HG03469 (cell line): ENCODE results near the gene TOR1AIP2.

Source experiments
- ATAC-seq: cut with Tn5 transposase; IDR thresholded peaks from one replicate; pipeline ENCODE4 v1.9.1; 2021; ENCODE audit warnings: mild to moderate bottlenecking, moderate library complexity, moderate number of reproducible peaks; ENCODE audit not compliant: unreplicated experiment

TOR1AIP2 gene

GRCh38 chr1:179826626-179827280, 50.9 kb downstream of the TOR1AIP2 start:
- ATAC-seq = no peak

- ATAC-seq = no peak
Observed at GRCh38 chr1:179825798-179826460, 51.7 kb downstream of the TOR1AIP2 start.

DNA sequence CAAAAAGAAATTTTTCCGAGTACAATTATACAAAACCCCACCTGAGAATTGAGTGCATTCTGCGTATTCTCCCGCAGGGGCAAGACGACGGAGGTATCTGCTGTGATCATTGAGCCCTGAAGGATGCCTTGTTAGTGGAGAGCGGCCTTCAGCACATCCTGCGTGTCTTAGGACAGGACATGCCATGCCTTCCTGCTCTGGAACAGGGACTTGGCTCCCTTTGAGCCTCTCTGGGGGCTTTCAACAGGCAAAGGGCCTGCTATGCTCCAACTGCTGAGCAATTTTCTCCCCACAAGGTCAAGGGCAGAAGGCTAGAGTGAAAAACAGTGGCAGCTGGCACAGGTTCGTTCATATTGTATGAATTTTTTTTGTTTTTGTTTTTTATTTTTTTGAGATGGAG, 52.4 kb downstream of the TOR1AIP2 start:
- no peak for ATAC-seq

- ATAC-seq = no peak
Observed at GRCh38 chr1:179824265-179824664, 53.3 kb downstream of the TOR1AIP2 start.

GRCh38 chr1:179823693-179824092, 53.9 kb downstream of the TOR1AIP2 start:
- ATAC-seq = no peak

GRCh38 chr1:179822065-179822464, 55.5 kb downstream of the TOR1AIP2 start:
- ATAC-seq = no peak

DNA sequence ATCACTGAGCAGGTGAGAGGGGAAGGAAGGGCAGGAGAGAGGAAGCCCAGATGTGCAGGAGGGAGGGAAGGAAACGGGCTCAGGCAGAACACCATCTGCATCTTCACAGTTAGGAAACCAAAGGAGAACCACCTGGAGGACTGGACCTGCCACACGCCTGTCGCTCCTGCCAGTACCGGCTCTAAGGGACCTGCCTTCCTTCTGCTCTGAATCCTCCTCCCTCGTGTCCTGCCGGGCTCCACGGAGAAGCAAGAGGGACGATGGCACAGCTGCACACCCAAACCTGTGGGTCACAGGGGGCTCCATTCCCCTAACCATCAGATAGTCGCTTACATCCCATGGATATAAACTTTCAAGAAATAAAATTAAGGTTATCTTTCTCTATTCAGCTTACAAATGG, 56.1 kb downstream of the TOR1AIP2 start:
- no peak for ATAC-seq

DNA sequence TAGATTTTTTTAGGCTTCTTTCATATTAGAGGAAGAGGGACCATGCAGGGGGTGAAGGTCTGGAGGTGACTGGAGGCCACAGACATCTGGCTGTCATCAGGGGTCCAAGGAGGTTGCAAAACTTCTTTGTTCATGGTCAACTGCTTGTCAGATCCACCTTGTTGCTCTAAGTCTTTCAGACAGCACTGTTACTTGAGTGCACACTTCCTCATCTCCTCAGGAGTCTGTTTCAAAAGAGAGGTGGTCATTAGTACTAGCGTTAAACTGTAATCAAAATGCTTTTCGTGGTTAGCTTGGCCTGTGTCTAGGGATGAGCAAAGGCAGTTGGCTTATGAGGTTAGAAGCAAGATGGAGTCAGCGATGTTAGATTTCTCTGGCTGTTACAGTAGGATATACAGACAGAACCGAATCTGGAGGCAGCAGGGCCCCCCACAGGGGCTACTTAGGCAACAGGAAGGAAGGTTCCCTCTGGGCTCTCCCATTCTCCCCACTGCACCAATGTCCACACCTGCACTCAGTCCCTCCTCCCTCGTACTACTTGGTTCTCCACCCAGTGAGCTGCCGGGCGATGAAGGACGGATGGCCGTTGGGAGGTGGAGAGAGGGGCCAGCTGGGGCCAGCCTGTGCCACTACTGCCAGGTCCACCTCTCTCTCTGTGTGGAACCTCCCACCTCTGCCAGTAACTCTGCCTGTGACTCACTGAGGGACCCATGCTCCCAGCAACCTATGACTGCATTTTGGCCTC, 57.2 kb downstream of the TOR1AIP2 start:
- ATAC-seq = no peak

- ATAC-seq = no peak
Observed at GRCh38 chr1:179818743-179819173, 58.8 kb downstream of the TOR1AIP2 start.

GRCh38 chr1:179818260-179818659, 59.3 kb downstream of the TOR1AIP2 start:
- ATAC-seq = no peak

DNA sequence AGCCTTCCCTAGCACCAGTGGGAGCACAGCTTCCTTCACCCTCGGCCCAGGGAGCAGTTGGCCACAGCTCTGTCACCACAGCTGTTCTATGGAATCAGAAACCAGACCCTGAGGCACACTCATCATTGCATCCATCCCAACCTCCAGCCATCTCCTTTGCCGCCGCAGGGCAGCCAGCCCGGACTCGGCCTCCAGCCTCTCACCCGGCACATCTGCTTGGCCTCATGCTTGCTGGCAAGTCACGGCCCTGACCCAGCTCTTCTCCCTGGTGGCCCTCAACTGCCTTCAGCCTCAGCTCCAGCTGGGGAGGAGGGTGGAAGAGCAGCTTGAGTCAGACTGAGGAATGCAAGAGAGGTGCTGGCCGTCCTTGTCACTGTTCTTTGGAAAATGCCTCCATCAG, 59.8 kb downstream of the TOR1AIP2 start:
- ATAC-seq = no peak

DNA sequence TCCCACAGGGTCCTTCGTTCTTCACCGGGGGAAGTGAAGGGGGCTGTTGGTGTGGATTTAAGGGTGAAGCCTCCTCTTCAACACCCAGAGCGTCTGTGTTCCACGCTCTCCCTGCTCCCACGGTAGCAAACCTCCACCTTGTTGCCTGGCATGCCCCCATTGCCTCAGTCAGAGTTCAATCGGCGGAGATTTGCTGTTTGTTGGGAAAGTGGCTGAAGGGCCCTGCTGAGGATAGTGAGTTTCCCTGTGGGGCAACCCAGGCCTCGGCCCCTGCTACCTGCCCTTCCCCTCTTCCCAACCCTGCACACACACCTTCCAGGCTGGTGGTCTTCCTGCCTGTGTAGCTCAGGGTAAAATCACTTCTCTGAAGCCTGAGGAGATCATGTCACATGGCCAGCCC, 60.5 kb downstream of the TOR1AIP2 start:
- ATAC-seq = no peak

DNA sequence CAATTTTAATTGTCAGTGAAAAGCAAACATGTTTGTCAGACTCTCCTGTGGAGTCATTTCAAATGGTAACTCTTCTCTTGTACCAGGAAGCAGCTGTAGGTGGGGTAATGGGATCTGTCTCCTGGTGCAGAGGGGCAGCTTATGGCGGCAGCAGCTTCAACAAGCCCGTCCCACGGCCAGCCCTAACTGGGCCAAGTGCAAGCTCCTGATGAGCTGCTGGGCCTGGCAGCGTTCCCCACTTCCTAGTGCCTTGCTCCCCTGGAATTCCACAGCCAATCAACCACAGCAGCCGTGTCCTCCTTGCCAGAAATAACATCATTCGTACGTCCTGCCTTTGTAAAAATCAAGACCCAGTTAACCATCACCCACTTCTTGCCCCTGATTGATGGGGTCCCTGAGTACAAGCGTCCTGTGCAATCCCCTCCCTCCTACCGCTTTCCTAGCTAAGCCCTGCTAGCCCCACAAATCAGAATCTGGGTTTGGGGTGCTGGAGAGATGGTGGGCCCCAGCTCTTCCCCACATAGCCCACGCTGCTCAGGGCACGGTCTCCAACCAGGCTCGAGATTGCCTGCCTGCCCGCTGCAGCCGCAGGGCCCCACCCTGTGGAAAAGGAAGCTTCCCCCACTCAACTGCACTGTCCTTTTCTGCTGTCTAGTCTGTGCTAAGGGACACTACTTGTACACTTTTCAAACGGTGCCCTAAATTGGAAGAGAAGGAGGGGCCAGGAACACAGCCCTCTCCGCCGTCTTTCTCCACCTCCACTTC, 61.2 kb downstream of the TOR1AIP2 start:
- no peak for ATAC-seq

- ATAC-seq = no peak
Observed at GRCh38 chr1:179815641-179816040, 62.0 kb downstream of the TOR1AIP2 start.

DNA sequence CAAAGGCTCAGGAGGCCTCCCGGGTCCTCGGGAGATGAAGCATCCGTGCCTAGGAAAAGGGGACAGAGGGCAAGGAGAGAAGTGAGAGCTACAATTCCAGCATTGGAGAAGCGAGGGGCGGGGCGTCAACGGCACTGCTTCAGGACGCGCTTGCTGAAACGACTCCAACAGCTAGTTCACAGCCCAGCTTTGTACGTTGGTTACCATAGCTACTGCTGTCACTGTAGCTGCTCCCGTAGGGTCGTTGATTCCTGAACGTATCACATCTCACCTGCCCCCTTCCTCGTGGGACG, 63.1 kb downstream of the TOR1AIP2 start:
- ATAC-seq = no peak

- ATAC-seq = no peak
Observed at GRCh38 chr1:179813626-179814545, 63.7 kb downstream of the TOR1AIP2 start.

DNA sequence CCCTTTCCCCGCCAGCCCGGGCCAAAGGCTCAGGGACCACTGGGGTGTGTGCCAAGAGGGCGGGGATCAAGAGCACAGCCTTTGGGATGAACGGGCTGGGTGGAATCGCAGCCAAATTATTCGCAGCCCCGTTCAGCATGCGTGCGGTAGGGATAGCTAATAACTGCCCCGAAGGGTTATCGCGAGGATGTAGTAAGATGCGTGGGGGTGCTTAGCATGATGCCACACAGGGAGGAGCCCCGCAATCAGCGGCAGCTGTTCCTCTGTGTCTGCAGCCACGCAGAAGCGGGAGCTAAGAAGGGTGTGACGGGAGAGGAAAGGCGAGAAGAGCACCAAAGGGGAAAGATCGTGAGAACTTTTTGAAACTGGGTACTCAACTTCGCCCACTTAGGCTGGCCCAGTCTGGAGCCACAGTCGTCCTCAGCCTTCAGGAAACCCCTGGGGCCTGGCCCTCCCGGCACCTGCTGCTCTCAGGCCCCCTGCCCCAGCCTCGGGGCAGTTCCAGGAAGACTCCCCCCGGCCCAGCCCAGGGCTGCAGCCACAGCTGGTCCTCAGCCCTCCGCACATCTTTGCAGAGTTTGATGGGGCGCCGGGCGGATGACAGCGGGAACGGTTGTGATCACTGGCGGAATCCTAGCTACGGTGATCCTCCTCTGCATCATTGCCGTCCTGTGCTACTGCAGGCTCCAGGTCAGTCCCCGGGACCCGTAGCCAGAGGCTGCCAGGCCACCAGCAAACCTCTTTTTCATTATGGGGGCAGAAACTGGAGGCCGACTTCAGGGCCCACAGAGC, 64.9 kb downstream of the TOR1AIP2 start:
- no peak for ATAC-seq

GRCh38 chr1:179810367-179810715, 67.3 kb downstream of the TOR1AIP2 start:
- ATAC-seq = no peak

- ATAC-seq = peak; percentile 65
Observed at GRCh38 chr1:179809506-179810366, 67.9 kb downstream of the TOR1AIP2 start.
